ENCODE data around the gene MOG.
"Not testable (repeated sequence)": the region's sequence is repeated elsewhere in the genome, so short reads cannot be mapped to it uniquely, and the experiment has no call there.

MOG gene

GRCh38 chr6:29667158-29667557 lies 10.3 kb downstream of the MOG start:
- Histone ChIP-seq H3K27me3 (ENCODE audit: insufficient read depth, poor library complexity, severe bottlenecking) (no peaks in the 10 kb centered on the region), H3K27ac (replicated peaks) (no peak overlapping the region), H3K4me3 (replicated peaks; ENCODE audit: insufficient read depth, low read length) (no peak overlapping the region)
- TF ChIP-seq REST (IDR thresholded peaks at IDR 0.05; ENCODE audit: insufficient replicate concordance, low read depth) (no peak), POLR2AphosphoS5 (IDR thresholded peaks at IDR 0.05; ENCODE audit: low read depth) (no peak), GABPA (IDR thresholded peaks at IDR 0.05; ENCODE audit: low read depth) (no peak), SPI1 (IDR thresholded peaks at IDR 0.05; ENCODE audit: borderline replicate concordance, low read depth) (no peak)
- TF ChIP-seq, protein P1, sequence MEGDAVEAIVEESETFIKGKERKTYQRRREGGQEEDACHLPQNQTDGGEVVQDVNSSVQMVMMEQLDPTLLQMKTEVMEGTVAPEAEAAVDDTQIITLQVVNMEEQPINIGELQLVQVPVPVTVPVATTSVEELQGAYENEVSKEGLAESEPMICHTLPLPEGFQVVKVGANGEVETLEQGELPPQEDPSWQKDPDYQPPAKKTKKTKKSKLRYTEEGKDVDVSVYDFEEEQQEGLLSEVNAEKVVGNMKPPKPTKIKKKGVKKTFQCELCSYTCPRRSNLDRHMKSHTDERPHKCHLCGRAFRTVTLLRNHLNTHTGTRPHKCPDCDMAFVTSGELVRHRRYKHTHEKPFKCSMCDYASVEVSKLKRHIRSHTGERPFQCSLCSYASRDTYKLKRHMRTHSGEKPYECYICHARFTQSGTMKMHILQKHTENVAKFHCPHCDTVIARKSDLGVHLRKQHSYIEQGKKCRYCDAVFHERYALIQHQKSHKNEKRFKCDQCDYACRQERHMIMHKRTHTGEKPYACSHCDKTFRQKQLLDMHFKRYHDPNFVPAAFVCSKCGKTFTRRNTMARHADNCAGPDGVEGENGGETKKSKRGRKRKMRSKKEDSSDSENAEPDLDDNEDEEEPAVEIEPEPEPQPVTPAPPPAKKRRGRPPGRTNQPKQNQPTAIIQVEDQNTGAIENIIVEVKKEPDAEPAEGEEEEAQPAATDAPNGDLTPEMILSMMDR (IDR thresholded peaks at IDR 0.05; ENCODE audit: insufficient read depth, low read length) = no peak
- DNase-seq (ENCODE audit: low read depth in 1 of 2, low spot score in 1 of 2) = no peak

- no peak overlapping the region for H3K27ac ChIP-seq (replicated peaks)
- DNase-seq (ENCODE audit: low read depth in 1 of 2, low spot score in 1 of 2) = no peak
- no peaks in the 10 kb centered on the region for H3K27me3 ChIP-seq (ENCODE audit: insufficient read depth, poor library complexity, severe bottlenecking)
- TF ChIP-seq POLR2AphosphoS5 (IDR thresholded peaks at IDR 0.05; ENCODE audit: low read depth) (no peak), SPI1 (IDR thresholded peaks at IDR 0.05; ENCODE audit: borderline replicate concordance, low read depth) (no peak), REST (IDR thresholded peaks at IDR 0.05; ENCODE audit: insufficient replicate concordance, low read depth) (no peak), GABPA (IDR thresholded peaks at IDR 0.05; ENCODE audit: low read depth) (no peak)
- TF ChIP-seq, protein P1 (IDR thresholded peaks at IDR 0.05; ENCODE audit: insufficient read depth, low read length) = no peak
- no peak overlapping the region for H3K4me3 ChIP-seq (replicated peaks; ENCODE audit: insufficient read depth, low read length)
Observed at GRCh38 chr6:29671026-29671425, 14.1 kb downstream of the MOG start.

GRCh38 chr6:29672116-29672515 lies 15.2 kb downstream of the MOG start:
- H3K27ac ChIP-seq (replicated peaks); H3K27me3 ChIP-seq (ENCODE audit: insufficient read depth, poor library complexity, severe bottlenecking); DNase-seq (ENCODE audit: low read depth in 1 of 2, low spot score in 1 of 2); H3K4me3 ChIP-seq (replicated peaks; ENCODE audit: insufficient read depth, low read length): not testable (repeated sequence)

DNA sequence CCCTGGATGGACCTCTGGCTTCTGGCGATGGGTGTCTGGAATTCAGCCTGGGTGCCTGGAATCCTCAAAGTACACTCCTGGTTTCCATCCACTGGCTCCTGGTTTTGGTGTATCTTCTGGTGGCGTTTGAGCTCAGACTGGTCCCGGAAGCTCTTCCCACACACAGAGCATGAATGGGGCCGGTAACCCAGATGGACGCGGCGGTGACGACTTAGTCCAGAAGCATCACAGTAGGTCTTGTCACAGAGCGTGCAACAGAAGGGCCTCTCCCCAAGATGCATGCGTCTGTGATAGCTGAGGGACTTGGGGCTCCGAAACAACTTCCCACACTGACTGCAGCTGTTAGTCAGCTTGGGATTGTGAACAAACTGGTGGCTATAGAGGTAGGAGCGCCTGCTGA lies 16.3 kb downstream of the MOG start:
- no peak overlapping the region for H3K27ac ChIP-seq (replicated peaks)
- TF ChIP-seq SPI1 (IDR thresholded peaks at IDR 0.05; ENCODE audit: borderline replicate concordance, low read depth) (no peak), GABPA (IDR thresholded peaks at IDR 0.05; ENCODE audit: low read depth) (no peak), REST (IDR thresholded peaks at IDR 0.05; ENCODE audit: insufficient replicate concordance, low read depth) (no peak), POLR2AphosphoS5 (IDR thresholded peaks at IDR 0.05; ENCODE audit: low read depth) (no peak)
- TF ChIP-seq, protein P1 (IDR thresholded peaks at IDR 0.05; ENCODE audit: insufficient read depth, low read length) = no peak
- H3K4me3 ChIP-seq (replicated peaks; ENCODE audit: insufficient read depth, low read length) = no peak overlapping the region
- H3K27me3 ChIP-seq (ENCODE audit: insufficient read depth, poor library complexity, severe bottlenecking) = no peaks in the 10 kb centered on the region
- DNase-seq (ENCODE audit: low read depth in 1 of 2, low spot score in 1 of 2) = no peak

All from HL-60 (cell line).